Hematopoietic multipotent progenitor cell treated with erythropoietin and hydrocortisone succinate and interleukin-3 and kit ligand, for 15 days (in vitro differentiated cells): ENCODE results near the gene UPK3A.

Experiments
- DNase-seq: peaks from one replicate; pipeline ENCODE4 v3.0.0-alpha.2; 2015; ENCODE audit warnings: low spot score

The UPK3A gene

GRCh38 chr22:45284705-45285262 lies at the start of gene UPK3A:
TSS of gene UPK3A (plus strand) at chr22:45284949. CDS start at chr22:45285014, 65 bp downstream.
- DNase-seq = peak; percentile 36

DNA sequence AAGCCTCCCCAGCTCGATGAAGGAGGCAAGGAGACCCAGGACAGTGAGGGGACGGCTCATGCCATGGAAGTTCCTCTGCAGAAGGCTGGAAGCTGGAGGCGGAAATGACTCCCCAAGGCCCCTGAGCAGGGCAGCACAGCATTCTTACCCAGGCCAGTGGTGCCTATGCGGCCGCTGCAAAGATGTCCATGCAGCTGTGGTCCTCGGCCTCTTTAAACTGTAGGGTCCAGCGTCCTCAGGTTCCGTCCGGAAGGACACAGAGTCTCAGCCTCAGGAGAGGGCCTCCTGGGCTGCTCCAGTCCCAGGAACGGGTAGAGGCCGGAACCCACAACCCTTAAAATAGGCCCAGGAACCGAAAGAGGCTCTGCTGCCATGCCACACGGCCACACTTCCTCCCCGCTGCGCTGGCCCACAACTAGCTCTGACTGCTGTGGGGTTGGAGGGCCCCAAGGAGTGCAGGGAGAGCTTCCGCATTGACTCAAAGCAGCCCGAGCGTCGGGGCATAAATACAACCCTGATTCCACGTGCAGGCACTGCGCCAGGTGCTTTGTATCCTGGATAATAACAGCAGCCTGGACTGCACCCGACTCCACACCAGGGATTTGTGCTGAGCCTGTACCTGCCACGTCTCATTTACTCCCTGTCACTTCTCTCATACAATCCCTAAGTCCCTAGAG lies 49.5 kb upstream of the UPK3A start:
- no peak for DNase-seq

DNA sequence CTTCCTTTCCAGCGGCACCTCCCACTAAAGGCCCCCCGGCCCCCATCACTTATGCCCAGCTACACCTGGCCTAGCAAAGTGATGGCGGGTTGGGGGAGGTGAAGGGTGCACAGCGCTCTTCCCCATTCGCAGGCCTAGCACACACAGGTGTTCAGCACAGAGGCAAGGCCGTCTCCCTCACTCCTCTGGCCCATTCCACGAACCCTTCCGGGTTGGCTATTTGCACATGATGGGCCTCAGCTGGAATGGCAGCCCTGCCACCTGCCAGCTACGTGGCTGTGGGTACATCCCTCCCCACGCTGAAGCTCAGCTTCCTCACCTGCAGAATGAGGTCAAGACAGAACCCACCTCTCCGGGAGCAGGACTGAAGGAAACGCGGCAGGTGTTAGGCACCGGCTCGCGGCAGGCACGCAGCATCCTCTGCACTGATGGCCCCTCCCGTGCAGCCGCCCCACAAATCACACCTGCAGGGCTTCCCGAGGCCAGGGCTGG lies 48.9 kb upstream of the UPK3A start:
- no peak for DNase-seq

- no peak for DNase-seq
Measured at GRCh38 chr22:45237065-45237990, 47.4 kb upstream of the UPK3A start.

- peak; percentile 81 for DNase-seq
Measured at GRCh38 chr22:45238076-45238956, 46.4 kb upstream of the UPK3A start.

DNA sequence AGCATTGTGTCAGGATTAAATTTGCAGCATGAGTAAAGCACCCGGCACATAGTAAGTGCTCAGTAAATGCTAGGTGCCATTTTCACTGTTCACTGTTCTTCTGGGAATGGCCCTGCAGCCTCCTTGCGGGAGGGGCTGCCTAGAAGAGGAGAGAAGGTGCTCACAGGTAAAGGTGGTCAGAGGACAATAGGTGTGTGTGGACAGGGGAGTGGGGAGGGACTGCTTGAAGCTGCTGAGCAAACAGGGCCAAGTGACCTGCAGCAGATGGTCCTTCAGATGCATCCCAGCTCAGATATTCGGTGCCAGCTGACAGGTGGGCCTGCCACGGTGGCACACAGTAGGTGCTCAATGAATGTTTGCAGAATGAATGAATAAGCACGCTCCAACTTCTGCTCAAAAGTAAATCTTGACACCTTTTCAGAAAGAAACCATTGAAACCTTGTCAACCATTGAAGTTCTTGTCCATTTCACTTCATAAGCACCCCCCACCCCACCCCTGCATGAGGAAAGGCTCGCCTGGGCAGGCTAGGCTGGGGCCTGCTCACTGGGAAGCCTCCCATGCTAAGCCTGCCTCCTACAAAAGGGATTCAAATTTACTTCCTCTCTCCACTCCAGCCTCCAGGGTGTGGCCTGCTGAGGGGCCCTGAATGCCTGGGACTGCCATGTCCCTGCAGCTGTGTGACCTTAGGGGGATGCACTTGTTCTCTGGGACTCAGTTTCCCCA lies 45.6 kb upstream of the UPK3A start:
- no peak for DNase-seq

DNA sequence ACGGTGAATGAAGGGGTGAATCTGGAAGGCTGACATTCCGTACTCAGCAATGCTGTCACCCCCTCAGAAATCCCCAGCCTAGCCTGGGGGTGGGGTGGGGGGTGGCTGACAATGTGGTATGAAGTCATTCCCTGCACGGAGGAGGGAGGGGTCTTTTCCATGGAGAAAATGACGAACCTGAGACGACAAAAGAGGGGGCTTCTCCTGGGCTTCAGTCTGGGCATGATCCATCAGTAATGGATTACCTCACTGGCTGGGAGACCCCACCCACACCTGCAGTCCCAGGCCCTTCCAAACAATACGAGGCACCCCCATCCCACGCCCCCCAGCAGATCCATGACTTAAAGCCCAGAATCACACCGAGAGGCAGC lies 45.1 kb upstream of the UPK3A start:
- no peak for DNase-seq

DNA sequence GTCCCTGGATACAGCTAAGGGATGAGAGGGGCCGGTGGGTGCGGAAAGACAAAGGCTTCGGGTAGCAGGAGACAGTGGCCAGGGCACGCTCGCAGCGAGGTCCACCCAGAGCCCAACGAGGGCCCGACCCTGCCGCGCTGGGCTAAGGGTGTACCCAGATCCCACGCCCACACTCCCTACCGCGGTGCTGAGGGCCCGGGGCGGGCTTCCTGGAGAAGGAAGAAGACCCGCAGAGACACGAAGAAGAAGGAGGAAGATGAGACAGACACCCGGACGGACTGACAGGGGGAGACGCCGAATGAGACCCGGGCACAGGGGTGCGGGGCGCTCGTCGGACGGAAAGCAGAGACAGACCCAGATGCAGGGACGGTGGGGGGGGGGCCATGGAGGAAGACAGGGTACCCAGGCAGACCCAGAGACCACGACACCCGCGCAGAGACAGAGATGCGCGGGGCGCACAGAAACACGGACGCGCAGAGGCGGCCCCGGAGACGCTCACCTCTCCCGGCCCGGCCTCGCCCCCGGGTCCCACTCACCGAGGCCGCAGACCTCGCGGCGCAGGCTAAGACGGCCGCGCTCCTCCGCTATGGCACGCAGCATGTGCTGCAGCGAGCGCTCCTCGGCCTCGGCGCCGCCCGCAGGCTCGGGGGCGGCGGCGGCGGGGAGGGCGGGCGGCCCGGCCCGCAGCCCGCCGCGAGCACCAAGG lies 44.5 kb upstream of the UPK3A start:
- peak; percentile 27 for DNase-seq

- peak; percentile 76 for DNase-seq
Measured at GRCh38 chr22:45240810-45241631, 43.7 kb upstream of the UPK3A start, which contains the start of gene KIAA0930. TSS of gene KIAA0930 (minus strand) at chr22:45240894. CDS start at chr22:45240703, 191 bp downstream.

DNA sequence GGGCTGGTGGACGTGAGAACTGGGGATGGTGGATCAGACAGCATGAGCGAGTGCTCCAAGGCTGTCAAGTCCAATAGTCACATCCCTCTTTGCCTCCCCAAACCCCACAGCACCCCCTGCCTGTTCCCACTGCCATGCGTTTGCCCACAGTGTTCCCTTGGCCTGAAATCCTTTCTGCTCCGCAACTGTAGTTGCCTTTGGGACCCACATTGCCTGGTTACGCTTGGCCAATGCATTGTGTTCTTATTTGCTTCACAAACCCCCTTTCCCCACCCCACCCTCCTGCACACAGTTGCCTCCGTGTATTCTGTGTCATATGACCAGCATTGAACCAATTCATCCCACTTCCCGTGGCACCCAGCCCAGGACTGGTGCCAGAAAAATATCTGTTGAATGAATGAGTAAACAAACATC lies 42.0 kb upstream of the UPK3A start:
- DNase-seq = peak; percentile 22

GRCh38 chr22:45244916-45245315 lies 39.8 kb upstream of the UPK3A start:
- no peak for DNase-seq

- DNase-seq = no peak
Measured at GRCh38 chr22:45246060-45246985, 38.4 kb upstream of the UPK3A start.

DNA sequence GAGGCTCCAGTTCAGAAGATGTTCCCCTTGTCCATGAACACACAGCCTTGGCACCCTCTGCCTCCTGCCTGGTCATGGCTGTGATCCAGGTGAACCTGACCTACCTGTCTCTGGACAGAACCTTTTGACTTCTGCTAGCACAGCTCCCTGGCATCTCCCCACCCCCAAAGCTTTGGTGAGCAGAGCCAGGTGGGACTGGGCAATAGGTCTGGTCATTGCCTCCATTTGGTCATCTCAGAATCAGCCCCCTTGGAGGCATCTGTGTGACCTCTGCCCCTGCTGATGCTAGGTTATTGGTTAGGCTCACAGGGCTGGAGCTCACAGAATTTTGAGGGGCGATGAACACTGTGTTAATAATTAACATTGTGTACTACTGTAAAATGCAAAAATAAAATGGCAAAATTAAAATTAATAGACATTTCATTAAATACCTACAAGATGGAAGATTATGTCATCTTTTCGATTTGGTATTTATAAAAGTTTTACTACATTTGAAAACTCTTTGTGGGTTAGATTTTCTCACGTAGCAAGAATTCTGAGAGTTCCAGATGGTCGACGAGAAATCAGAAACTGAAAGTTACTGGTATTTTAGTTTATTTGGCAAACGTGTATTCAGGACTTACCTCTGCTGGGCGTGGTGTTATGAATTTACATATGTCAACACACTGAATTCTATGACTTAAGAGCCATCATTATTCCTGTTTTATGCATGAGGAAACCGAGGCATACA lies 35.8 kb upstream of the UPK3A start:
- no peak for DNase-seq

GRCh38 chr22:45251825-45252224 lies 32.9 kb upstream of the UPK3A start:
- DNase-seq = no peak

DNA sequence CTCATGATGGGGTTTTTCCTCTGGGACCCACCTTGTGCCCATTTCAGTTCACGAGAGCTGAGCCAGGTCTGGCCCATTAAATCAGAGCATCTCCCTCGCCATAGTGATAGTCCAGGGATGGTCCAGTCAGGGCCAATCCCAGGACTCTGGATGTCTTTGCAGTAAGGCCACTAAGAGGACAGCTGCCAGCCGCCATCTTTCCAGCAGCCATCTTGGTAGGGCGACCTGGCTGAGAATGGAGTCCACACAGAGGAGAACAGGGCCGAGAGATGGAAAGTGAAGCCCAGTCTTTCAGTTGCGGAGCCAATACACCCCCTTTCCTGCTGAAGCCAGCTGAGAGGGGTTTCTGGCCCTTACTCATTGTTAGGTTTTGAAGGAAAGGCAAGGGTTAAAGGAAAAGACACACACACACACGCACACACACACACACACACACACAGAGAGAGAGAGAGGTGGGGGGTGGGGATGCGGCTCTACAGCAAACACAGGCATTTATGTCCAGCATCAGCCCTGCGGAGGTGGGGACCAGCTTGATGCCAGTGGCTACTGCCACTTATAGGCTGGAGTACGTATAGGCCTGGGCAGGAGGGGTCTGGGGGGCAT lies 31.6 kb upstream of the UPK3A start:
- DNase-seq = no peak

GRCh38 chr22:45254388-45254787 lies 30.4 kb upstream of the UPK3A start:
- no peak for DNase-seq

- no peak for DNase-seq
Measured at GRCh38 chr22:45254789-45255278, 29.9 kb upstream of the UPK3A start.
